Stimulated activated CD8-positive, alpha-beta memory T cell treated with anti-CD3 and anti-CD28 coated beads, Interleukin-4, amount 100 ng/mL, for 24 hours (primary cell): ENCODE data around the gene COX14.
A peak's percentile ranks its signal among the peaks of the same experiment; 100 is the strongest.

Source experiments
- DNase-seq: peaks from one replicate; pipeline ENCODE4 v3.0.0-alpha.2; 2020; ENCODE audit warnings: low read depth

Gene COX14

GRCh38 chr12:50084775-50085614 lies 27.0 kb upstream of the COX14 start, which contains the start of gene SMARCD1:
Gene SMARCD1, plus strand, starts transcription at chr12:50085342. Its CDS starts 28 bp downstream, at chr12:50085370.
- DNase-seq, result peak; percentile 85

DNA sequence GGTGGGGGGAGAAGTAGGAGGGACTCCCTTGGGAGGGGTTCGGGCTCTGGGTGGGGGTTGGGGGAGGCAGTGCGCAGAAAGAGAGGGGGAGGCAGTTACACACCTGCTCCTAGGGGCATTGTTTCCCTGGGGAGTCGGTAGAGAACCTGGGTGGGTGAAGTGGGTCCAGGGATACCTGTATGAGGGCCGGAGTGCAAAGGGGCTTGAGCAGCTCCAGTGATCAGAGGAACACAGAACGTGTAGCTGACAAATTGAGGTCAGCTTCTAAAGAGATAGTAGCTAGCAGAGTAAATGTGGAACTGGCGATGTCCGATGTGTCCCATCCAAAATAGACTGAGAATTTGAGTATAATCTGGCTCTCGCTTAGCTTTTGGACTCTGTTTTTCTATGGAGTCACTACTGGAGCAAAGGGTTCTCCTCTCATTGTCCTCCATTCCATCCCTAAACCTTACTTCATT lies 26.4 kb upstream of the COX14 start:
- DNase-seq, result no peak

DNA sequence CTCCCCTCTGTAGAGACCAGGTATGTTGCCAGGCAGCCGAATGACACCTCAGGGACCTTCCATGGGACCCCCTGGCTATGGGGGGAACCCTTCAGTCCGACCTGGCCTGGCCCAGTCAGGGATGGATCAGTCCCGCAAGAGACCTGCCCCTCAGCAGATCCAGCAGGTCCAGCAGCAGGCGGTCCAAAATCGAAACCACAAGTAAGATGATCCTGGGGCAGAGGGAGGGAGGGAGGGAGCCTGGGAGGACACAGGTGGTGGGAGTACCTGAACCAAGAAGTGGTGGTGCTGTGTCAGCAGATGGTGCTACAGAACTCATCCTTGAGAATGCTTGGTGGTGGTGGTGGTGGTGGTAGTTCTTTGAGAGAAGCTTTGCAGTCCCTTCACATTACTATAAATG lies 25.9 kb upstream of the COX14 start:
- no peak for DNase-seq

DNA sequence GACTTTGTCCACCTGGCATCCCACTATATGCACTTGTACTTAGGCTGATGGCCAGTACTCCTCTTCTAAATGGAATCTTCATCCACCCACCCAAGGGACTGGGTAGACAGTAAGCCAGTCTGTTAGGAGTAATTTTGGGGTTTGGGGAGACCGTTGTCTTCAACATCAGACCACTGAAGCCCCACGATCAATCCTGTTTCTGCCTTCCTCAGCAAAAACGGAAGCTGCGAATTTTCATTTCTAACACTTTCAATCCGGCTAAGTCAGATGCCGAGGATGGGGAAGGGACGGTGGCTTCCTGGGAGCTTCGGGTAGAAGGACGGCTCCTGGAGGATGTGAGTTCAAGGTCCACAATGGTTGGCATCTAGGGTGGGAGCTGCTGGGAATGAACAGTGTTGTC lies 24.9 kb upstream of the COX14 start:
- no peak for DNase-seq

DNA sequence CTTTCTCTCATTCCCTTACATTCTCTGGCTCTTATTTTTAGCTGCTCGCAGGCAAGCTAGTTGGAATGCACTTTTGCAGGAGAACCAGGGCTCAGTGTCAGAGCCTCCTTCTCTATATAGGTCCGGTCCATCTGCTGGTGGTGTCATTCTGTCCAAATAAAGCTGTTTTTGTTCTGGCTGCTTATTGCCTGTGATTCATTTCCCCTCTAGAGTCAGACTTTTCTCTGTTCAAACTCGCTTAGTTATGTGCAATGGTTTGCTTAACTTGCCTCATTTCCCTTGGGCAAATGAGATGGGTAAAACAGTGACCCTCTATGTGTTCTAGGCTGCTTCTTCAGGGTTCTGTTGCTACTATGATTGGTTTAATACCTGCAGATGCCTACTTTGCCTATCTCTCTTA lies 24.0 kb upstream of the COX14 start:
- no peak for DNase-seq

GRCh38 chr12:50088577-50089335 lies 23.3 kb upstream of the COX14 start:
- peak; percentile 25 for DNase-seq

- DNase-seq, result no peak
Measured at GRCh38 chr12:50089730-50090129, 22.3 kb upstream of the COX14 start.

GRCh38 chr12:50090391-50090790 lies 21.6 kb upstream of the COX14 start:
- DNase-seq, result no peak

DNA sequence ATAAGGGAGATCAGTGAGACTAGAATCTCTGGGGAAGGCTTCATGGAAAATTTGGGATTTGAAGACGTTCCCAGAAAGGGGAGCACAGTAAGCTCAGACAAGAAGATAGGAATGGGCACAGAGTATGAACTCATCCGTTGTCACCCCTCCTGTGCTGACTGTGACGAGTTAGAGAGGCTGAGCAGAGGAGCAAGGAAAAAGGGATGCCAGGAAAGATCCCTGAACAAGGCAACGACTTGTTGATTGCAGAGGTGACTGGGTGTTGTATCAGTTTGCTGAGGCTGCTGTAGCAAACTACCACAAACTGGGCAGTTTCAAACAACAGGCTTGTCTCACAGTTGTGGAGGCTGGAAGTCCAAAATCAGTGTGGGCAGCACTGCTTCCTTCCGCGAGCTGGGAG lies 14.1 kb upstream of the COX14 start:
- DNase-seq, result no peak

- DNase-seq, result no peak
Measured at GRCh38 chr12:50099302-50100008, 12.6 kb upstream of the COX14 start.

- DNase-seq, result no peak
Measured at GRCh38 chr12:50100561-50100960, 11.5 kb upstream of the COX14 start.

- no peak for DNase-seq
Measured at GRCh38 chr12:50101663-50102062, 10.4 kb upstream of the COX14 start.

DNA sequence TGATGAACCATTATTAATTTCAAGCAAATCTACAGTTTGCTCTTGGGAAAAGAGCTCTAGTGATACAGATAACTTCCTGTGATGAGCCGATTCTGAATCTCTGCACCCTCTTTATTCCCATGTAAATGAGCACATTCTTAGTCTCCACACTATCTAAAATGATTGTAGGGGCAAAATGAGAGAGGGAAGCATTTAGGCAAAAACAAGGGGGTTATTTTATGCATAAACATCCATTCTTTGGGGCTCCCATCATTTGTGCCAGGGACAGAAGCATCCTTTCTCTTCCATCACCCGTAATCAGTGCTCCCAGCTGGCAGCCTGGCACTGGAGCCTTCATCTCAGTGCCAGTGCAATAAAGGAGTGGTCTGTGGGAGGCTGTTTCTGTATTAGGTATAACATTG lies 9.9 kb upstream of the COX14 start:
- DNase-seq, result no peak

- DNase-seq, result no peak
Measured at GRCh38 chr12:50102646-50103309, 9.3 kb upstream of the COX14 start.

DNA sequence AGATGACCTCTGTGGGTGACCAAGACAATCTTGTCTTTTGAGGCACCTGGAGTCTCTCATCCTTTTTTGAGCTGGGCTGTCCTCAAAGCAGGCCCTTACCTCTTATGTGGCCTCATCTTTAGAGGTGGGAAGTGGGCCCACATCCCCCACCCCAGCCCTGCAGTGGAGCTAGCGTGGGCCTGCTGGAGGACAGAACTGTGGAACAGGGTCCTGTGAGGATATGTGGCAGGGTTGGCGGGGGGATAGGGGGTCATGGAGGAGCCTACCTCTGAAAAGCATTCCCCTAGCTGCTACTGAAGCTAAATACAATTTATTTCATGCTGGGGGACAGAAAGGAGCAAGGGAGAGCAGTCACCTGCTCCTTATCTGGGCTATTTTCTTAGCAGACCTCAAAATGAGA lies 8.7 kb upstream of the COX14 start:
- DNase-seq, result no peak

GRCh38 chr12:50103767-50104321 lies 8.2 kb upstream of the COX14 start, which contains the start of gene GPD1:
Gene GPD1, plus strand, starts transcription at chr12:50104008. Its CDS starts 43 bp downstream, at chr12:50104051.
- DNase-seq, result no peak

GRCh38 chr12:50104417-50105366 lies 7.3 kb upstream of the COX14 start:
- DNase-seq, result no peak

DNA sequence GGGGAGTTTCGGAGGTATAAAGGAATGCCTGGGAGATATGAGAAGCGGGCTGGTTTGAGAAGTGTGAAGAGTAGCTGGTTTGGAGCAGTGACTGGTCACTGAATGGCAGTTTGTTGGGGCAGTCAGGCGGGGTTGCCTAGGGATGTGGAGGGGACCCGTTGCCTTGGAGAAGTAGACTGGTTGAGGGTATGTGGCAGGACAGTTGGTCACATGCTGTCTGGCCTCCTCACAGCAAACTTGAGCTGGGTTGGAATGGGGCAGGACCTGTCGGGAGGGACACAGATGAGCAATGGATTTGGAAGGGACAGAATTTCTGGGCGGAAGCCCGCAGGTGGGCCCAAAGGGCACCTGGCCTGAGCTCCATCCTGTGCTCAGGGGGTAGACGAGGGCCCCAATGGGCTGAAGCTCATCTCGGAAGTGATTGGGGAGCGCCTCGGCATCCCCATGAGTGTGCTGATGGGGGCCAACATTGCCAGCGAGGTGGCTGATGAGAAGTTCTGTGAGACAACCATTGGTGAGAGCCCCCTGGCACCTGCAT lies 6.1 kb upstream of the COX14 start:
- DNase-seq, result no peak

- DNase-seq, result no peak
Measured at GRCh38 chr12:50106907-50107306, 5.1 kb upstream of the COX14 start.
